ENCODE data around the gene CENPF. TPM values are rescaled to one million over a fixed set of nuclear protein-coding genes. Genes with fewer than 3 reads are reported as not detected.
"Not testable (repeated sequence)": the region's sequence is repeated elsewhere in the genome, so short reads cannot be mapped to it uniquely, and the experiment has no call there.

Gene CENPF
- total RNA-seq, 1 donor = 2.4 TPM

DNA sequence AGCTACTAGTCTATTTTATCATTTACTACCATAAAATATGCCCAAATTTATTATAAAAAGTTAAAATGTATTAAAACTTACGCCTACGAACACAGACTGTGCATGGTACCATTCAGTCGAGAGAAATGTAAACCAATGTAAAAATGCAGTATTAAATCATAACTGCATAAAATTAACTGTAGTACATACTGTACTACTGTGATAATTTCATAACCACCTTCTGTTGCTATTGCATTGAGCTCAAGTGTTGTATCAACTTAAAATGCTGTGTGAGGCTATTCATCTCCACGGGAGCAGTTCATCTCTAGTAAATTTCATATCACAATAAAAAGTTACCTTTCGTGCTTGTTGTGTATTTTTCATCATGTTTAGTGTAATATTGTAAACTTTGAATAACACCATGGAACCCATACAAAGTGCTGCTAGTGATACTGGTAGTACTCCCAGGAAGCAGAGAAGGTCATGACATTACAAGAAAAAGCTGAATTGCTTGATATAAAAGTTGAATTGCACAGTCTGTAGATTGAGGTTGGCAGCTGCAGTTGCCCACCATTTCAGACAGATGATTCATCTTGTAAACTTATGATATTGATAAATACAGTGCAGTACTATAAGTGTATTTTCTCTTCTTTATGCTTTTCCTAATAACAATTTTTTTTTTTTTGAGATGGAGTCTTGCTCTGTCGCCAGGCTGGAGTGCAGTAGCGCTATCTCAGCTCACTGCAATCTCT lies 19.0 kb upstream of the CENPF start:
- no peak for DNase-seq (ENCODE audit: low read depth in 2 of 3, low spot score in 2 of 3)

- peak in 2 of 3 donors; percentile 18 to 65 for DNase-seq (ENCODE audit: low read depth in 2 of 3, low spot score in 2 of 3)
Observed at GRCh38 chr1:214584805-214585766, 17.9 kb upstream of the CENPF start.

- no peak for DNase-seq (ENCODE audit: low read depth in 2 of 3, low spot score in 2 of 3)
Observed at GRCh38 chr1:214586621-214587020, 16.4 kb upstream of the CENPF start.

DNA sequence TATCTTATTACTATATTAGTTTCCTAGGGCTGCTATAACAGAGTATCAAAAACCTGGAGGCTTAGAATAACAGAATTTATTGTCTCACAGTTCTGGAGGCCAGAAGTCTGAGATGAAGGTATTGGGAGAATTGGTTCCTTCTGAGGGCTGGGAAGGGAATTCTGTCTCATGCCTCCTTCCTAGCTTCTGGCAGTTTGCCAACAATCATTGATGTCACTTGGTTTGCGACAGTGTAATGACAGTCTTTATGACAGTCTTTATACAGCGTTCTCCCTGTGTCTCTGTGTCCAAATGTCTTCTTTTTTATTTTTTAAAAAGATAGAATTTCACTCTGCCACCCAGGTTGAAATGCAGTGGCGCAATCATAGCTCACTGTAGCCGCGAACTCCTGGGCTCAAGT lies 15.8 kb upstream of the CENPF start:
- no peak for DNase-seq (ENCODE audit: low read depth in 2 of 3, low spot score in 2 of 3)

DNA sequence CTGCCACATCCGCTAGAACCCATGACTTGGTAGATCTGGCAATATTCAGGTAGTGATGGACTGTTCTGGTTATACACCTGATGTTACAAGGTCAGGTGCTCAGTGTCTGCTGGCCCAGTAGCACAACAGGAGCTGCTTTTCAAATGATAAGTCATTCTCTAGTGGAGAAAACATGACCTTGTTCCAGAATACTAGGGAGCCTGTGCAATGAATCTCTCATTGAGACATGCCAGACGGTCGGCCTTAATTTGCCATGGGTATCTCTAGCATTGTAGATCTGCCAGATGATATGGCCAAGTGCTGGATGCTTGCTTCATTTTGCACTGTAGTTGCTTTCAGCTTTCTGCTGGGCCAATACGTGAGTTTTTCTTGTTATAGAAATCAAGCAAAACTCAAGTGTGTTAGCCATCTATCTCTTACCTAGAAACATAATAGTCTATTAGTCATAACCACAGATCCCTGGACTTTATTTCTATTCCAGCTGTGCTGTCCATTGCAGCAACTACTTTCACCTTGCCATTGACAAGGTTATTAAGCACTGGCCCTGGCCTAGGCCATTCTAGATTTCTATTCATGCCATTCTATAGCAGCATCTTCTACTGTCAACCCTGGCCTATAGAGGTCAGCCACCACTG lies 13.9 kb upstream of the CENPF start:
- DNase-seq (ENCODE audit: low read depth in 2 of 3, low spot score in 2 of 3) = no peak

DNA sequence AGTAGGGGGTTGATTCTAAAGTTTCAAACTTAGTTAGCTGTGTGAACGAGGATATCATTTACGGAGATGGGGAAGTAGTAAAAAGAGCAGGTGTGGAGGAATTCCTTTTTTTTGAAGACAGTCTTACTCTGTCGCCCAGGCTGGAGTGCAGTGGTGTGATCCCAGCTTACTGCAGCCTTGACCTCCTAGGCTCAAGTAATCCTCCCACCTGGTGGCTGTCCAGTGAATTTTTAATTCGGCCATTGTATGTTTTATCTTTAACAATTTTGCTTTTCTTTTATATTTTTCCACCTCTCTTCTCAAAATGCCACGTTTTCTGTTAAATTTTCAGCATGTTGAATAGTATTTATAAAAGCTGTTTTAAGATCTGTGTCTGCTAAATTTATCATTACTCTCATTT lies 12.3 kb upstream of the CENPF start:
- DNase-seq (ENCODE audit: low read depth in 2 of 3, low spot score in 2 of 3) = no peak

DNA sequence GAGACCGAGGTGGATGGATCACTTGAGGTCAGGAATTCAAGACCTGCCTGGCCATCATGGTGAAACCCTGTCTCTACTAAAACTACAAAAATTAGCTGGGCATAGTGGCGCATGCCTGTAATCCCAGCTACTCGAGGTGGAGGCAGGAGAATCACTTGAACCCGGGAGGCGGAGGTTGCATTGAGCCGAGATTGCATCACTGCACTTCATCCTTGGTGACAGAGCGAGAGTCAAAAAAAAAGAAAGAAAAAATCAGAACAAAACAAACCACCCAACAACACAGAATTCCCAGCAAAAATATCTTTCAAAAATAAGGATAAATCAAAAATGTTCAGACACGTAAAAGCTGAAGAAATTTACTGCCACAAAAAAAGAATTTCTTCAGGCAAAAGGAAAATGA lies 11.1 kb upstream of the CENPF start:
- not testable (repeated sequence) for DNase-seq (ENCODE audit: low read depth in 2 of 3, low spot score in 2 of 3)

GRCh38 chr1:214593158-214593557 lies 9.8 kb upstream of the CENPF start:
- DNase-seq (ENCODE audit: low read depth in 2 of 3, low spot score in 2 of 3) = no peak

- DNase-seq (ENCODE audit: low read depth in 2 of 3, low spot score in 2 of 3) = no peak
Observed at GRCh38 chr1:214603819-214604252, 841 bp downstream of the CENPF start.

DNA sequence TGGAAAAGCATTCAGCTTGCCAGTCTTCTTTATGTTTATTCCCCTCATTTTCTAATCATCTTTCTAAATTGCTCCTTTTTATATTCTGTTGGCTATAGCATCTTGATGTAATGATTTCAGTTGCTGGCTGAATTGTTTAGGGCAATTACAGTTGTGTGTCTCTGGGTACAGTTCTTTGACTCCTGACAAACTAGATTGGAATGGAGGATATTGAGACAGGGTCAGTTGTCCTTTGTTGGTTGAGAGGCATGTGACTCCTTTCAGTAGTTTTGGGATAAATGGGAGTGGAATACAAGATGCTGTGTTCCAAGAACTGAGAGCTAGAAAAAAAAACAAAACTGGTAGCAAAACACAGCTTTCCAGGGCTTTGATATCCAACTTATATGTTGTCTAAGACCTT lies 1.5 kb downstream of the CENPF start:
- DNase-seq (ENCODE audit: low read depth in 2 of 3, low spot score in 2 of 3) = no peak

GRCh38 chr1:214605484-214605883 lies 2.5 kb downstream of the CENPF start:
- DNase-seq (ENCODE audit: low read depth in 2 of 3, low spot score in 2 of 3) = not testable (repeated sequence)

DNA sequence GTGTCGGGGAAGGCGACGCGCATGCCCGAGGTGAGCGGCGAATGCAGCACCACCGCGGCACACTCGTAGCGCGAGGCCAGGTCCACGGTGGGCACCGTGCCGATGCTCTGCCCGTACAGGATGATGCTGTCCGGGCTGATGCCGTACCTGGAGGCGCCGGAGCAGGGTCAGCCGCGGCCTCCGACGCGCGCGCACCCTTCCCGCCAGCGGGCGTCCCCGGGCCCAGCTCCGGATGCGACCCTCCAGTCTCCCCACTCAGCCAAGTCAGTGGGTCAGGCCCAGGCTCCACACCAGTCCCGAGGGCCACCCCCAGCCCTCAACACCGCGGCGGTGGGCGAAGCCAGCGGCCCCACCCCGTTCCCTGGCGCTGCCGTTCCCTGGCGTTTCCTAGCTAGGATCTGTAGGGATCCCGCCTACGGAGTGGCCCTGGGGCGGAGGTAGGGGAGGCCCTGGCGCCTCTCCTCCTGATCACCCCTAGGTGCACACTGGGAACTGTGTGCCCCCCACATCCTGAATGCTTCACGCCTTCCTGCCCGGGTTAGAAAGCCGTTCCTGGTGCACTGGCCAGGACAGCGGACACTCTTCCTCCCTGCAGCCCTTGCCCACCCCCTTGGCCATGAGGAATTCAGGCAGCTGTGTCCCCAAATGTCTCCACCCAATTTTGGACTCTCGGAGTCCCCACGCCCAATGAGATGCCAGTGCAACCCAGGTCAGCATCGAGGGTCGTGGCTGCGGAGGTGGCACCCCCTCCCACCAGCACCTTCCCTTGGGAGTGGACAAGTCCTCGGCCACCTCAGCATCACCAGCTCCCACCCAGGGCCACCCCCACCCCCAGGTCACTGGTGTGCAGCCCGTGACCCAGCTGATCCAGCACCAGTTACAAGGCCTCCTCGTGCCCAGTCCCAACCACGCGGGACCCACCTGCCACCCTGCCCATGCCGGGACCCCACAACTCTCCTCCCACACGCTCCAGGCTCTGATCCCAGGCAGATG lies 3.2 kb downstream of the CENPF start:
- not testable (repeated sequence) for DNase-seq (ENCODE audit: low read depth in 2 of 3, low spot score in 2 of 3)

- not testable (repeated sequence) for DNase-seq (ENCODE audit: low read depth in 2 of 3, low spot score in 2 of 3)
Observed at GRCh38 chr1:214607492-214608215, 4.7 kb downstream of the CENPF start.

DNA sequence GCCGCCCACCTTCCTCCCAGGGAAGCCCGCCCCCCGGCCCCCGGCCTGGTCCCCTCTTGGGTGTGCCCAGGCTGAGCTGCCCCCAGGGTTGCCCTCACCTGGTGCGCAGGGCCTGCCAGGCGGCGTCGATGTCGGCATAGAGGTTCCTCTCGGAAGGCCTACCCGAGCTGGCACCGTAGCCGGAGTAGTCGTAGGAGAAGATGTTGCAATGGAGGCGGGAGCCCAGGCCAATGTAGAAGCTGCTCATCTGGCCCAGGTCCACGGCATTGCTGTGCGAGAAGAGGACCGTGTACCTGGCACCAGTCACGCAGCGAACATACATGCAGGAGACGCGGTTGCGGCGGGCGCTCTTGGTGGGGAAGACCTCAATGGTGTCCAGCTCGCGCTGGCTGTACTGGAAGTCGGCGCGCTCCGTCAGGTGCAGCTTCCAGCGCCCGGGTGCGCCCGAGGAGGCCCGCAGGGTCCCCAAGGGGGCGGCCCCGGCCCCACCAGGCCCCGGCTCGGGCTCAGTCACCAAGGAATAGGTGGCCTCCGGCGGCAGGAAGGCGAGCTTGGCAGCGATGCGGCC lies 5.3 kb downstream of the CENPF start:
- DNase-seq (ENCODE audit: low read depth in 2 of 3, low spot score in 2 of 3) = not testable (repeated sequence)

GRCh38 chr1:214608817-214609216 lies 5.8 kb downstream of the CENPF start:
- DNase-seq (ENCODE audit: low read depth in 2 of 3, low spot score in 2 of 3) = not testable (repeated sequence)

- DNase-seq (ENCODE audit: low read depth in 2 of 3, low spot score in 2 of 3) = no peak
Observed at GRCh38 chr1:214609692-214610091, 6.7 kb downstream of the CENPF start.

GRCh38 chr1:214610136-214610535 lies 7.1 kb downstream of the CENPF start:
- DNase-seq (ENCODE audit: low read depth in 2 of 3, low spot score in 2 of 3) = not testable (repeated sequence)

DNA sequence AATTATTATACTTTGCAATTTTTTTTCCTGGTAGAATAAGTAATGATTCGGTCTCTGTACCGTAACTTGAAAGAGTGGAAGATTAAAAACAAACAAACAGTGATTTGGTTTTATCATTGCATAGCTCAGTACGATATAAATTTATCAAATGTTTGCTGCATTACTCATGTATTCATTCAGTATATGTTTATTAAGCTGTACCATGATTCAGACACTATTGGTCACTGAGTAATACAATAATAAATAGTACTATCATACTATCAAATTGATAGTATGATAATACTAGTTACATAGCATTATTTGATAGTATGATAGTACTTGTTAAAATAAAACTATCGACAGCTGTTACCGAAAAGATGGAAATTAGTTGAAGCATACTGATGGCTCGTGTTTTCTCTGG lies 12.1 kb downstream of the CENPF start:
- DNase-seq (ENCODE audit: low read depth in 2 of 3, low spot score in 2 of 3) = no peak

DNA sequence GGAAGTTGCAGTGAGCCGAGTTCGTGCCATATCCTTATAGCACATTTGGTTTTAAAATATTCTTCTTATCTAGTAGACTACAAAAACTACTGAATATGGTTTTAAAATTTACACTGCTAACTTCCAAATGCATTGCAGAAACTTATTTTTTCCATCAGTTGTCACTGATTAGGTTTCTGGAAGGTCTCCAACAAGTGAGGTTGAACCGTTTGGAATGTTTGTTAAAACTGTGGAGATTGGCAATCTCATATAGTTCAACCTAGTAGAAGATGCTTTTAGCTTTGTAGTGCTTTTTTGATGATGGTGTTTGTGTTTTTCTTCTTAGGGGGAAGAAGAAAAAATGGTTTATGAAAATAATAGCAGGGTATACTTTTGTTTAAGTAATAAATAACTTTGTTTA lies 12.9 kb downstream of the CENPF start:
- DNase-seq (ENCODE audit: low read depth in 2 of 3, low spot score in 2 of 3) = no peak

Measured in hematopoietic multipotent progenitor cell (in vitro differentiated cells).